ENCODE measurements around the gene BICC1.

DNA sequence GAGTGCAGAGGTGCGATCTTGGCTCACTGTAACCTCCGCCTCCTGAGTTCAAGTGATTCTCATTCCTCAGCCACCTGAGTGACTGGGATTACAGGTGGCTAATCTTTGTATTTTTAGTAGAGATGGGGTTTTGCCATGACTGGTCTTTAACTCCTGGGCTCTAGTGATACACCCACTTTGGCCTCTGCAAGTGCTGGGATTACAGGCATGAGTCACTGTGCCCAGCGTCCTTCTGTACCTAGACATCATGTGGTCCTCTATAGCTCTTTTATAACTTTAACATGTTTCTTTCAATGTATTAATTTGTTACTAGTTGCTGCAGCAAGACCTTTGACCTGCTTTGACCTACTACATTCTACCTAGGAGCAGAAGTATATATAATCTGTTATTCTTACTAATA, 38.7 kb upstream of the BICC1 start:
- TF ChIP-seq SIN3A (IDR thresholded peaks at IDR 0.05; ENCODE audit: borderline replicate concordance, insufficient read depth, low read depth, low read length): no peak
- no peak for TF ChIP-seq POLR2AphosphoS5 (IDR thresholded peaks at IDR 0.05; ENCODE audit: low read depth, low read length)
- TF ChIP-seq CTCF (IDR thresholded peaks at IDR 0.05): no peak
- no peak for TF ChIP-seq REST (IDR thresholded peaks at IDR 0.05; ENCODE audit: insufficient read depth in 1 of 2, low read depth in 2 of 2, low read length in 1 of 2)
- TF ChIP-seq TCF7L2 (IDR thresholded peaks at IDR 0.05; ENCODE audit: low read depth, low read length): no peak
